HepG2 (cell line): Measurements from ENCODE around the gene PPOX. TPM values are rescaled to one million over a fixed set of nuclear protein-coding genes. Genes with fewer than 3 reads are reported as not detected.

Experiments
- GATAD1 ChIP-seq: IDR thresholded peaks from 2 replicates; pipeline ENCODE4 v1.6.1; 2016; ENCODE audit warnings: missing genetic modification reagents, missing compliant biosample characterization
- GFI1 ChIP-seq: sonication (generic); formaldehyde crosslinking; IDR thresholded peaks from 2 replicates; pipeline ENCODE4 v1.5.0; 2020; ENCODE audit warnings: missing genetic modification reagents, mild to moderate bottlenecking, borderline replicate concordance
- IKZF4 ChIP-seq: sonication (generic); formaldehyde crosslinking; IDR thresholded peaks from 2 replicates; pipeline ENCODE4 v1.5.1; 2020; ENCODE audit warnings: borderline replicate concordance, mild to moderate bottlenecking, low read depth, missing genetic modification reagents; ENCODE audit errors: not compliant biosample characterization
- IRX3 ChIP-seq: sonication (generic); formaldehyde crosslinking; IDR thresholded peaks from 2 replicates; pipeline ENCODE4 v1.8.1; 2023; ENCODE audit warnings: mild to moderate bottlenecking, low read depth, missing genetic modification reagents, borderline replicate concordance
- KLF11 ChIP-seq: IDR thresholded peaks from 2 replicates; pipeline ENCODE4 v1.6.1; 2016; ENCODE audit warnings: missing compliant biosample characterization
- KLF6 ChIP-seq: IDR thresholded peaks from 2 replicates; pipeline ENCODE4 v1.8.0; 2016; ENCODE audit warnings: missing biosample characterization, missing genetic modification reagents
- MED13 ChIP-seq: sonication (generic); formaldehyde crosslinking; IDR thresholded peaks from 2 replicates; pipeline ENCODE4 v1.5.0; 2020; ENCODE audit warnings: missing genetic modification reagents
- PAWR ChIP-seq: sonication (generic); formaldehyde crosslinking; IDR thresholded peaks from 2 replicates; pipeline ENCODE4 v1.4.0; 2020; ENCODE audit warnings: missing genetic modification reagents, mild to moderate bottlenecking, borderline replicate concordance
- RBAK ChIP-seq: sonication (generic); formaldehyde crosslinking; IDR thresholded peaks from 2 replicates; pipeline ENCODE4 v1.5.1; 2020; ENCODE audit warnings: mild to moderate bottlenecking, missing genetic modification reagents
- RFX5 ChIP-seq: IDR thresholded peaks from 2 replicates; pipeline ENCODE4 v1.6.1; 2011; ENCODE audit warnings: low read depth, low read length, improper control_type of control experiment
- TCF12 ChIP-seq, 2 experiments: fragments of 450-650 bp in 1 of 2; sonication (generic) in 1 of 2; formaldehyde crosslinking in 1 of 2; IDR thresholded peaks; 2 replicates each; pipeline versions ENCODE4 v1.6.1 to v1.8.0; 2017 to 2022; ENCODE audit warnings: antibody characterized with exemption in 1 of 2, mild to moderate bottlenecking in 1 of 2, missing genetic modification reagents in 1 of 2, moderate library complexity in 1 of 2
- TEAD3 ChIP-seq: optimal IDR thresholded peaks from 2 replicates; pipeline ENCODE3; 2016; ENCODE audit warnings: borderline replicate concordance
- WIZ ChIP-seq: sonication (generic); formaldehyde crosslinking; IDR thresholded peaks from 2 replicates; pipeline ENCODE4 v1.5.1; 2020; ENCODE audit warnings: mild to moderate bottlenecking, missing genetic modification reagents
- YEATS2 ChIP-seq: sonication (generic); formaldehyde crosslinking; IDR thresholded peaks from 2 replicates; pipeline ENCODE4 v1.4.0; 2020; ENCODE audit warnings: missing genetic modification reagents, borderline replicate concordance
- ZBTB8A ChIP-seq: sonication (generic); formaldehyde crosslinking; IDR thresholded peaks from 2 replicates; pipeline ENCODE4 v1.4.0; 2020; ENCODE audit warnings: mild to moderate bottlenecking, low read depth, missing genetic modification reagents, borderline replicate concordance
- ZMAT3 ChIP-seq: sonication (generic); formaldehyde crosslinking; conservative IDR thresholded peaks from 2 replicates; pipeline ENCODE4 v1.7.0; 2021; ENCODE audit warnings: missing genetic modification reagents
- ZNF121 ChIP-seq: sonication (generic); formaldehyde crosslinking; IDR thresholded peaks from 2 replicates; pipeline ENCODE4 v1.5.0; 2020; ENCODE audit warnings: mild to moderate bottlenecking, missing genetic modification reagents
- ZNF207 ChIP-seq: fragments of 450-650 bp; IDR thresholded peaks from 2 replicates; pipeline ENCODE4 v1.6.1; 2016; ENCODE audit warnings: antibody characterized with exemption, borderline replicate concordance
- polyA plus RNA-seq, 8 experiments: library from polyadenylated mRNA; depleted of rRNA in 3 of 8; stranded (reverse) in 7 of 8; unstranded in 1 of 8; fragments of >200 nt; fragmentation: Illumina TruSeq in 4 of 8; extraction: Trizol in 4 of 8; gene quantifications; 2 replicates each; pipeline versions ENCODE4 v1.2.1 to v1.2.3, GENCODE V29; 2011 to 2016; ENCODE audit warnings: low read depth in 4 of 8, missing spikeins in 1 of 8, mixed read lengths in 1 of 8; ENCODE audit not compliant: insufficient read depth in 1 of 8
- total RNA-seq, 5 experiments: library from RNA; depleted of rRNA; stranded (reverse); fragments of >200 nt; fragmentation: Illumina TruSeq; extraction: Trizol; gene quantifications; 2 replicates each; pipeline ENCODE4 v1.2.3, GENCODE V29; 2016; ENCODE audit warnings: low read depth in 1 of 5
- TF ChIP-seq, protein P1 (sequence below): sonication (generic); formaldehyde crosslinking; IDR thresholded peaks from 2 replicates; pipeline ENCODE4 v1.4.0; 2020; ENCODE audit warnings: missing genetic modification reagents
- TF ChIP-seq, protein P2 (sequence below): sonication (generic); formaldehyde crosslinking; IDR thresholded peaks from 2 replicates; pipeline ENCODE4; 2020; ENCODE audit warnings: missing genetic modification reagents, mild to moderate bottlenecking, borderline replicate concordance

The PPOX gene
- total and polyA plus RNA-seq, 2 of the 13 experiments (the other 11 are each of a cell fraction or from before 2014, with no cell fraction given) = 15.5 to 27.7 TPM

DNA sequence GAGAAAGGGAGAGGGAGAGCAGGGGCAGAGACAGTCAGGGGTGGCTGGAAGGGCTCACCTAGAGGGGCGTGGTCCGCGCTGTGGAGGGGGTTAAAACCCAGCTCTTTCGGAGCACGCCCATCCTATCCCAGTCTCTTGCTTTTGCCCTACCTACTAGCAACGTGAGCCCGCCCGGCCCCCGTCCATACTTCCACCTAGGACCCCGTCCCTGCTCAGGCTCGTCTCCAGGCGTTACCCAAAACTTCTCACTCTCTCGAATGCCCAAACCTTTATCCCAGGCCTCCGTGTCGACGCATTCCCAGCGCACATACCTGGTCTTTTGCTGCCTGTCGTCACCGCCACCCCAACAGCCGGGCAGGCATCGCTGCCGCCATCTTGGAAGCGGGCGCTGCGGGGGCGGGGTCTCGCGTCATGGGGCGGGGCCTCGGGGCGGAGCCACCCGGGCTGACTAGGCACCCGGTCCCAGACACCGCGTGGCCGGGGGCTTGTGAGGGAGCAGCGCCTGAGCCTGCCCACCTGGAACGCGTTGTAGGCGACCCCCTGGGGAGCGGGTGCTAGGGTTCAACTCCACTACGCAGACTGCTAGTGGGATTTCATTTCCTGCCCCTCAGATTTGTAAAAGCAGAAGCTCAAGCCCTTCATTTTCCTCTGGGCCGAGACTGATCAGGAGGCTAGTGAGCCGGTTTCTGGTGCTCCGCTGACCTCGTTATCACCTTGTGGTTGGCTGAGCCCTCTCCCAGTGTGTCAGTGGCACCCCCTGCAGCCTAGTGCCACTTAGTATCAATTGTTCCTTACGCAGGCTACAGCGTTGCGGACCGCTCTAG lies 11.1 kb downstream of the PPOX start, which contains the start of gene B4GALT3 (continued):
- TF ChIP-seq, protein P1, sequence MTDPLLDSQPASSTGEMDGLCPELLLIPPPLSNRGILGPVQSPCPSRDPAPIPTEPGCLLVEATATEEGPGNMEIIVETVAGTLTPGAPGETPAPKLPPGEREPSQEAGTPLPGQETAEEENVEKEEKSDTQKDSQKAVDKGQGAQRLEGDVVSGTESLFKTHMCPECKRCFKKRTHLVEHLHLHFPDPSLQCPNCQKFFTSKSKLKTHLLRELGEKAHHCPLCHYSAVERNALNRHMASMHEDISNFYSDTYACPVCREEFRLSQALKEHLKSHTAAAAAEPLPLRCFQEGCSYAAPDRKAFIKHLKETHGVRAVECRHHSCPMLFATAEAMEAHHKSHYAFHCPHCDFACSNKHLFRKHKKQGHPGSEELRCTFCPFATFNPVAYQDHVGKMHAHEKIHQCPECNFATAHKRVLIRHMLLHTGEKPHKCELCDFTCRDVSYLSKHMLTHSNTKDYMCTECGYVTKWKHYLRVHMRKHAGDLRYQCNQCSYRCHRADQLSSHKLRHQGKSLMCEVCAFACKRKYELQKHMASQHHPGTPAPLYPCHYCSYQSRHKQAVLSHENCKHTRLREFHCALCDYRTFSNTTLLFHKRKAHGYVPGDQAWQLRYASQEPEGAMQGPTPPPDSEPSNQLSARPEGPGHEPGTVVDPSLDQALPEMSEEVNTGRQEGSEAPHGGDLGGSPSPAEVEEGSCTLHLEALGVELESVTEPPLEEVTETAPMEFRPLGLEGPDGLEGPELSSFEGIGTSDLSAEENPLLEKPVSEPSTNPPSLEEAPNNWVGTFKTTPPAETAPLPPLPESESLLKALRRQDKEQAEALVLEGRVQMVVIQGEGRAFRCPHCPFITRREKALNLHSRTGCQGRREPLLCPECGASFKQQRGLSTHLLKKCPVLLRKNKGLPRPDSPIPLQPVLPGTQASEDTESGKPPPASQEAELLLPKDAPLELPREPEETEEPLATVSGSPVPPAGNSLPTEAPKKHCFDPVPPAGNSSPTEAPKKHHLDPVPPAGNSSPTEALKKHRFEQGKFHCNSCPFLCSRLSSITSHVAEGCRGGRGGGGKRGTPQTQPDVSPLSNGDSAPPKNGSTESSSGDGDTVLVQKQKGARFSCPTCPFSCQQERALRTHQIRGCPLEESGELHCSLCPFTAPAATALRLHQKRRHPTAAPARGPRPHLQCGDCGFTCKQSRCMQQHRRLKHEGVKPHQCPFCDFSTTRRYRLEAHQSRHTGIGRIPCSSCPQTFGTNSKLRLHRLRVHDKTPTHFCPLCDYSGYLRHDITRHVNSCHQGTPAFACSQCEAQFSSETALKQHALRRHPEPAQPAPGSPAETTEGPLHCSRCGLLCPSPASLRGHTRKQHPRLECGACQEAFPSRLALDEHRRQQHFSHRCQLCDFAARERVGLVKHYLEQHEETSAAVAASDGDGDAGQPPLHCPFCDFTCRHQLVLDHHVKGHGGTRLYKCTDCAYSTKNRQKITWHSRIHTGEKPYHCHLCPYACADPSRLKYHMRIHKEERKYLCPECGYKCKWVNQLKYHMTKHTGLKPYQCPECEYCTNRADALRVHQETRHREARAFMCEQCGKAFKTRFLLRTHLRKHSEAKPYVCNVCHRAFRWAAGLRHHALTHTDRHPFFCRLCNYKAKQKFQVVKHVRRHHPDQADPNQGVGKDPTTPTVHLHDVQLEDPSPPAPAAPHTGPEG = peak; percentile 71
- TF ChIP-seq YEATS2 (CRISPR knock-in tag) (peak; percentile 43; the same call in 1 of the 2 replicates), ZBTB8A (peak; percentile 47; the same call in 1 of the 2 replicates), ZMAT3 (CRISPR knock-in tag) (peak; percentile 94), RBAK (CRISPR knock-in tag) (0 out of 2 replicates have a peak, but pooled peaks have one; percentile 53), TEAD3 (CRISPR knock-in tag) (peak; percentile 16), ZNF207 (no peak), PAWR (CRISPR knock-in tag) (peak; percentile 95; the same call in 1 of the 2 replicates), MED13 (CRISPR knock-in tag) (0 out of 2 replicates have a peak, but pooled peaks have one; percentile 16), GATAD1 (CRISPR knock-in tag) (peak; percentile 78), IKZF4 (CRISPR knock-in tag) (peak; percentile 59), KLF11 (peak; percentile 67; the same call in 1 of the 2 replicates), WIZ (no peak; the same call in 1 of the 2 replicates), ZNF121 (CRISPR knock-in tag) (no peak), KLF6 (CRISPR knock-in tag) (0 out of 2 replicates have a peak, but pooled peaks have one; percentile 76), GFI1 (CRISPR knock-in tag) (no peak), TCF12 (IDR thresholded peaks at IDR 0.05) (no peak), TCF12 (CRISPR knock-in tag; IDR thresholded peaks at IDR 0.05) (0 out of 2 replicates have a peak, but pooled peaks have one; percentile 53), IRX3 (CRISPR knock-in tag) (no peak), RFX5 (no peak)
- TF ChIP-seq, protein P2, sequence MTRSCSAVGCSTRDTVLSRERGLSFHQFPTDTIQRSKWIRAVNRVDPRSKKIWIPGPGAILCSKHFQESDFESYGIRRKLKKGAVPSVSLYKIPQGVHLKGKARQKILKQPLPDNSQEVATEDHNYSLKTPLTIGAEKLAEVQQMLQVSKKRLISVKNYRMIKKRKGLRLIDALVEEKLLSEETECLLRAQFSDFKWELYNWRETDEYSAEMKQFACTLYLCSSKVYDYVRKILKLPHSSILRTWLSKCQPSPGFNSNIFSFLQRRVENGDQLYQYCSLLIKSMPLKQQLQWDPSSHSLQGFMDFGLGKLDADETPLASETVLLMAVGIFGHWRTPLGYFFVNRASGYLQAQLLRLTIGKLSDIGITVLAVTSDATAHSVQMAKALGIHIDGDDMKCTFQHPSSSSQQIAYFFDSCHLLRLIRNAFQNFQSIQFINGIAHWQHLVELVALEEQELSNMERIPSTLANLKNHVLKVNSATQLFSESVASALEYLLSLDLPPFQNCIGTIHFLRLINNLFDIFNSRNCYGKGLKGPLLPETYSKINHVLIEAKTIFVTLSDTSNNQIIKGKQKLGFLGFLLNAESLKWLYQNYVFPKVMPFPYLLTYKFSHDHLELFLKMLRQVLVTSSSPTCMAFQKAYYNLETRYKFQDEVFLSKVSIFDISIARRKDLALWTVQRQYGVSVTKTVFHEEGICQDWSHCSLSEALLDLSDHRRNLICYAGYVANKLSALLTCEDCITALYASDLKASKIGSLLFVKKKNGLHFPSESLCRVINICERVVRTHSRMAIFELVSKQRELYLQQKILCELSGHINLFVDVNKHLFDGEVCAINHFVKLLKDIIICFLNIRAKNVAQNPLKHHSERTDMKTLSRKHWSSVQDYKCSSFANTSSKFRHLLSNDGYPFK = peak; percentile 72; the same call in 1 of the 2 replicates
